ENCODE results near the gene ITGA1. TPM values are rescaled to one million over a fixed set of nuclear protein-coding genes. Genes with fewer than 3 reads are reported as not detected.

Gene ITGA1
- total and polyA plus RNA-seq, 4 donors, result 17.8 to 152 (median 98.5) TPM

GRCh38 chr5:52915176-52915875 lies 127.6 kb downstream of the ITGA1 start:
- H3K4me1 ChIP-seq (ENCODE audit: control insufficient read depth in 1 of 2, insufficient read depth in 2 of 2, low read length in 2 of 2), result no peaks in the 10 kb centered on the region
- ATAC-seq (ENCODE audit: low FRiP score) (peak; percentile 92), DNase-seq (no peak)
- H3K9me3 ChIP-seq (ENCODE audit: control insufficient read depth, low read length), result no peaks in the 10 kb centered on the region
- 5% methylated on average over 4 of the region's 4 CpGs for WGBS, 2 donors
- H3K4me3 ChIP-seq (ENCODE audit: low read length in 2 of 2), result no peak overlapping the region
- no peaks in the 10 kb centered on the region for H3K27me3 ChIP-seq (ENCODE audit: control insufficient read depth in 1 of 2, insufficient read depth in 2 of 2, low read length in 1 of 2)
- peaks cover 0 to 2% of the 10 kb centered on the region in 2 donors for H3K36me3 ChIP-seq (ENCODE audit: control insufficient read depth in 1 of 2, insufficient read depth in 2 of 2, low read length in 1 of 2)
- H3K27ac ChIP-seq (ENCODE audit: low read depth in 1 of 2, low read length in 2 of 2), result no peak overlapping the region
- intact Hi-C loops (cut with DNase I), result loop anchor here (1.0 to 5.0 kb wide), 3 partner anchors 128 to 223 kb away; partner anchors contain the start of genes ITGA1 (in 2 of the 2) and PELO (in 2 of the 2)

- no peak overlapping the region for H3K27ac ChIP-seq (ENCODE audit: low read depth in 1 of 2, low read length in 2 of 2)
Observed at GRCh38 chr5:52920929-52921328, 133.2 kb downstream of the ITGA1 start.

GRCh38 chr5:52922384-52922783 lies 134.7 kb downstream of the ITGA1 start:
- ATAC-seq (ENCODE audit: low FRiP score) (peak; percentile 64), DNase-seq (no peak)
- Histone ChIP-seq H3K27me3 (ENCODE audit: control insufficient read depth in 1 of 2, insufficient read depth in 2 of 2, low read length in 1 of 2) (no peaks in the 10 kb centered on the region), H3K4me3 (ENCODE audit: low read length in 2 of 2) (no peak overlapping the region), H3K4me1 (ENCODE audit: control insufficient read depth in 1 of 2, insufficient read depth in 2 of 2, low read length in 2 of 2) (peaks cover 2% of the 10 kb centered on the region in 2 donors), H3K27ac (ENCODE audit: low read depth in 1 of 2, low read length in 2 of 2) (no peak overlapping the region), H3K9me3 (ENCODE audit: control insufficient read depth, low read length) (no peaks in the 10 kb centered on the region), H3K36me3 (ENCODE audit: control insufficient read depth in 1 of 2, insufficient read depth in 2 of 2, low read length in 1 of 2) (peaks cover 4 to 5% of the 10 kb centered on the region in 2 donors)
- 23 to 28% methylated on average over 2 of the region's 2 CpGs for WGBS, 2 donors
- intact Hi-C loops (cut with DNase I), result loop anchor here in 1 of 2 donors (10.0 kb wide), 1 partner anchor 258 kb away; no protein-coding TSS in a partner anchor

More at GRCh38 chr5:52920929-52921328, 133.2 kb downstream of the ITGA1 start:
- ATAC-seq (ENCODE audit: low FRiP score), result no peak
- Histone ChIP-seq H3K4me3 (ENCODE audit: low read length in 2 of 2) (no peak overlapping the region), H3K9me3 (ENCODE audit: control insufficient read depth, low read length) (no peaks in the 10 kb centered on the region), H3K36me3 (ENCODE audit: control insufficient read depth in 1 of 2, insufficient read depth in 2 of 2, low read length in 1 of 2) (peaks cover 4 to 5% of the 10 kb centered on the region in 2 donors), H3K4me1 (ENCODE audit: control insufficient read depth in 1 of 2, insufficient read depth in 2 of 2, low read length in 2 of 2) (peaks cover 2% of the 10 kb centered on the region in 2 donors), H3K27me3 (ENCODE audit: control insufficient read depth in 1 of 2, insufficient read depth in 2 of 2, low read length in 1 of 2) (no peaks in the 10 kb centered on the region)
- 64 to 66% methylated on average over 2 of the region's 2 CpGs for WGBS, 2 donors
- no peak for DNase-seq
- intact Hi-C loops (cut with DNase I), result loop anchor here in 1 of 2 donors (10.0 kb wide), 1 partner anchor 256 kb away; no protein-coding TSS in a partner anchor

- H3K36me3 ChIP-seq (ENCODE audit: control insufficient read depth in 1 of 2, insufficient read depth in 2 of 2, low read length in 1 of 2), result peaks cover 3 to 6% of the 10 kb centered on the region in 2 donors
- intact Hi-C loops (cut with DNase I), result loop anchor here in 1 of 2 donors (10.0 kb wide), 1 partner anchor 260 kb away; no protein-coding TSS in a partner anchor
- ATAC-seq (ENCODE audit: low FRiP score) (no peak), DNase-seq (no peak)
- H3K4me1 ChIP-seq (ENCODE audit: control insufficient read depth in 1 of 2, insufficient read depth in 2 of 2, low read length in 2 of 2), result peaks cover 2% of the 10 kb centered on the region in 2 donors
- 83 to 85% methylated on average over 8 of the region's 8 CpGs for WGBS, 2 donors
- H3K9me3 ChIP-seq (ENCODE audit: control insufficient read depth, low read length), result no peaks in the 10 kb centered on the region
- H3K4me3 ChIP-seq (ENCODE audit: low read length in 2 of 2), result no peak overlapping the region
- H3K27me3 ChIP-seq (ENCODE audit: control insufficient read depth in 1 of 2, insufficient read depth in 2 of 2, low read length in 1 of 2), result no peaks in the 10 kb centered on the region
- H3K27ac ChIP-seq (ENCODE audit: low read depth in 1 of 2, low read length in 2 of 2), result no peak overlapping the region
Observed at GRCh38 chr5:52924456-52924855, 136.7 kb downstream of the ITGA1 start.

- intact Hi-C loops (cut with DNase I), result loop anchor here in 1 of 2 donors (10.0 kb wide), 1 partner anchor 260 kb away; no protein-coding TSS in a partner anchor
- WGBS, 2 donors, result 78 to 84% methylated on average over 5 of the region's 5 CpGs
Observed at GRCh38 chr5:52925001-52925400, 137.3 kb downstream of the ITGA1 start.

GRCh38 chr5:52928689-52929088 lies 141.0 kb downstream of the ITGA1 start:
- Histone ChIP-seq H3K27me3 (ENCODE audit: control insufficient read depth in 1 of 2, insufficient read depth in 2 of 2, low read length in 1 of 2) (no peaks in the 10 kb centered on the region), H3K4me3 (ENCODE audit: low read length in 2 of 2) (no peak overlapping the region), H3K9me3 (ENCODE audit: control insufficient read depth, low read length) (no peaks in the 10 kb centered on the region), H3K4me1 (ENCODE audit: control insufficient read depth in 1 of 2, insufficient read depth in 2 of 2, low read length in 2 of 2) (no peaks in the 10 kb centered on the region), H3K27ac (ENCODE audit: low read depth in 1 of 2, low read length in 2 of 2) (no peak overlapping the region), H3K36me3 (ENCODE audit: control insufficient read depth in 1 of 2, insufficient read depth in 2 of 2, low read length in 1 of 2) (peaks cover 3% of the 10 kb centered on the region in 2 donors)
- intact Hi-C loops (cut with DNase I), result loop anchor here in 1 of 2 donors (10.0 kb wide), 1 partner anchor 264 kb away; no protein-coding TSS in a partner anchor
- ATAC-seq (ENCODE audit: low FRiP score), result no peak
- WGBS, 2 donors, result 55 to 57% methylated on average over 2 of the region's 2 CpGs
- DNase-seq, result no peak

More at GRCh38 chr5:52925001-52925400, 137.3 kb downstream of the ITGA1 start:
- H3K4me3 ChIP-seq (ENCODE audit: low read length in 2 of 2), result no peak overlapping the region
- no peak overlapping the region for H3K27ac ChIP-seq (ENCODE audit: low read depth in 1 of 2, low read length in 2 of 2)
- peaks cover 2% of the 10 kb centered on the region in 2 donors for H3K4me1 ChIP-seq (ENCODE audit: control insufficient read depth in 1 of 2, insufficient read depth in 2 of 2, low read length in 2 of 2)
- DNase-seq, result no peak
- ATAC-seq (ENCODE audit: low FRiP score), result no peak
- H3K9me3 ChIP-seq (ENCODE audit: control insufficient read depth, low read length), result no peaks in the 10 kb centered on the region
- H3K27me3 ChIP-seq (ENCODE audit: control insufficient read depth in 1 of 2, insufficient read depth in 2 of 2, low read length in 1 of 2), result no peaks in the 10 kb centered on the region
- peaks cover 3 to 6% of the 10 kb centered on the region in 2 donors for H3K36me3 ChIP-seq (ENCODE audit: control insufficient read depth in 1 of 2, insufficient read depth in 2 of 2, low read length in 1 of 2)

- ATAC-seq (ENCODE audit: low FRiP score) (no peak), DNase-seq (no peak)
- no peaks in the 10 kb centered on the region for H3K9me3 ChIP-seq (ENCODE audit: control insufficient read depth, low read length)
- no peak overlapping the region for H3K27ac ChIP-seq (ENCODE audit: low read depth in 1 of 2, low read length in 2 of 2)
- intact Hi-C loops (cut with DNase I), result no loop called here
- H3K27me3 ChIP-seq (ENCODE audit: control insufficient read depth in 1 of 2, insufficient read depth in 2 of 2, low read length in 1 of 2), result no peaks in the 10 kb centered on the region
- H3K4me3 ChIP-seq (ENCODE audit: low read length in 2 of 2), result no peak overlapping the region
- peaks cover 3 to 9% of the 10 kb centered on the region in 2 donors for H3K36me3 ChIP-seq (ENCODE audit: control insufficient read depth in 1 of 2, insufficient read depth in 2 of 2, low read length in 1 of 2)
- H3K4me1 ChIP-seq (ENCODE audit: control insufficient read depth in 1 of 2, insufficient read depth in 2 of 2, low read length in 2 of 2), result no peaks in the 10 kb centered on the region
Observed at GRCh38 chr5:52938226-52938625, 150.5 kb downstream of the ITGA1 start.

- H3K36me3 ChIP-seq (ENCODE audit: control insufficient read depth in 1 of 2, insufficient read depth in 2 of 2, low read length in 1 of 2), result peaks cover 3 to 7% of the 10 kb centered on the region in 2 donors
- peak; percentile 34 for ATAC-seq (ENCODE audit: low FRiP score)
- no peaks in the 10 kb centered on the region for H3K9me3 ChIP-seq (ENCODE audit: control insufficient read depth, low read length)
- intact Hi-C loops (cut with DNase I), result no loop called here
- no peak for DNase-seq
- H3K4me1 ChIP-seq (ENCODE audit: control insufficient read depth in 1 of 2, insufficient read depth in 2 of 2, low read length in 2 of 2), result no peaks in the 10 kb centered on the region
- no peak overlapping the region for H3K4me3 ChIP-seq (ENCODE audit: low read length in 2 of 2)
- no peaks in the 10 kb centered on the region for H3K27me3 ChIP-seq (ENCODE audit: control insufficient read depth in 1 of 2, insufficient read depth in 2 of 2, low read length in 1 of 2)
- no peak overlapping the region for H3K27ac ChIP-seq (ENCODE audit: low read depth in 1 of 2, low read length in 2 of 2)
- WGBS, 2 donors, result 96 to 98% methylated on average over 2 of the region's 2 CpGs
Observed at GRCh38 chr5:52943285-52943684, 155.6 kb downstream of the ITGA1 start.

GRCh38 chr5:52943808-52944207 lies 156.1 kb downstream of the ITGA1 start:
- intact Hi-C loops (cut with DNase I), result no loop called here
- Histone ChIP-seq H3K36me3 (ENCODE audit: control insufficient read depth in 1 of 2, insufficient read depth in 2 of 2, low read length in 1 of 2) (peaks cover 3 to 7% of the 10 kb centered on the region in 2 donors), H3K27ac (ENCODE audit: low read depth in 1 of 2, low read length in 2 of 2) (no peak overlapping the region), H3K9me3 (ENCODE audit: control insufficient read depth, low read length) (no peaks in the 10 kb centered on the region), H3K4me1 (ENCODE audit: control insufficient read depth in 1 of 2, insufficient read depth in 2 of 2, low read length in 2 of 2) (no peaks in the 10 kb centered on the region), H3K27me3 (ENCODE audit: control insufficient read depth in 1 of 2, insufficient read depth in 2 of 2, low read length in 1 of 2) (no peaks in the 10 kb centered on the region), H3K4me3 (ENCODE audit: low read length in 2 of 2) (no peak overlapping the region)
- peak; percentile 27 for ATAC-seq (ENCODE audit: low FRiP score)
- WGBS, 2 donors, result 90 to 96% methylated on average over 7 of the region's 7 CpGs
- DNase-seq, result peak in 1 of 2 donors; percentile 32

All from aorta (tissue), 5 donors.